ENCODE results near the gene NUDT21.
"Not testable (repeated sequence)": the region's sequence is repeated elsewhere in the genome, so short reads cannot be mapped to it uniquely, and the experiment has no call there.

The NUDT21 gene

DNA sequence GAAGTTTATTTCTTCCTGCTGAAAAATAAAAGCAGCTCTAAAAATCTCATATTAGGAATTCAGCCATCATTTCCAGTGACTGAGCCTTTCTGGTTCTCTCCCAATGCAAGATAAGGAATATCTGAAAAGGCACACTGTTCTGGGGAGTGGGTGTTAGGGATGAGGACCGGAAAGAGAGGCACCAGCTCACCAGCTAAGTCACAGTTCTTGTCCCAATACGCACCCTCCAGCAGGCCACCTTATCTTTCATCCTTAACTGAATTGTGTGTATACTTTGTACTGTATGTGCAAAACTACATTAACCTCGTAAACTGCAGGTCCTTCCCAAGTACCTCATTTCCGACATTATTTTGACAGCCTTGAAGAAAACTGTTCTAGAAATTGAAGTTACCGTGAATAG, 36.8 kb downstream of the NUDT21 start:
- DNase-seq = no peak

DNA sequence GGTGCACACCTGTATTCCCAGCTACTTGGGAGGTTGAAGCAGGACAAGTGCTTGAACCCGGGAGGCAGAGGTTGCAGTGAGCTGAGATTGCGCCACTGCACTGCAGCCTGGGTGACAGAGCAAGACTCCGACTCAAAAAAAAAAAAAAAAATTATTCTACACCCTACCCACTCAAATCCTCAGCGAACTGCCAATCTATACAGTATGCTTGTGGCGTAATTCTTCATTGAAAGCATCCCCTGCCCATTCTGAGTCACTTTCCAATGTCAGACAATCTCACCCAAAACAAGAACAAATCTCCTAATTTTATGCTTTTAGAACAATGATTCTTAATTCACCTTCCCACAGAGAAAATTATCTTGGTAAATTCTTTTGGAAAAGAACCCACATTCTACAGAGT, 37.8 kb downstream of the NUDT21 start:
- no peak for DNase-seq

DNA sequence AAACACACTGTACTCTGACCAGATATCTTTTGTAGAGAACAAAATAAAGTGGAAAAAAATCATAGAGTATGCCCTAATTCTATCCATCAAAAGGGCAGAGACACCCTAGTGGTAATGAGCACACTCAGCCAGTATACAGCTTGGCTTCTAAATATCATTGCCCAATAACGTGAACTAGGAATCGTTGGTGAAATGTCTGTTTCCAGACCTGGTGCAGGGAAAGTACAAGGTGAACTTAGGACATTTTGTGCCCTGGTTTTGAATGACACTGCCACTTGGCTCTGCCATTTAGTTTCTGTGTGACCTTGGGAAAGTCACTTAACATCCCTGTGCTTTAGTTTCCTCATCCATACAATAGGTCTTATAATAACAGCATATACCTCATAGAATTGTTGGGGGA, 39.5 kb downstream of the NUDT21 start:
- no peak for DNase-seq

DNA sequence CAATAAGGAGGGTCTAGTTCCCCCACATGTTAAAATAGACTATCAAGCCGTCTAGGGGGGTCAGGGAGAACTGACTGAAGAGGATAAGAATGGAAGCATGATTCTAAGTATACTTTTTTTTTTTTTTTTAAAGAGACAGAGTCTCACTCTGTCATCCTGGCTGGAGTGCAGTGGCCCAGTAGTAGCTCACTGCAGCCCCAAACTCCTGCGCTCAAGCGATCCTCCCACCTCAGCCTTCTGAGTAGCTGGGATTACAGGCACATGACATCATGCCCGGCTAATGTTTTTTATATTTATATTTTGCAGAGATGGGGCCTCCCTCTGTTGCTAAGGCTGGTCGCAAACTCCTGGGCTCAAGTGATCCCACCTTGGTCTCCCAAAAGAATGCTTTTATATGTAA, 40.0 kb downstream of the NUDT21 start:
- no peak for DNase-seq

DNA sequence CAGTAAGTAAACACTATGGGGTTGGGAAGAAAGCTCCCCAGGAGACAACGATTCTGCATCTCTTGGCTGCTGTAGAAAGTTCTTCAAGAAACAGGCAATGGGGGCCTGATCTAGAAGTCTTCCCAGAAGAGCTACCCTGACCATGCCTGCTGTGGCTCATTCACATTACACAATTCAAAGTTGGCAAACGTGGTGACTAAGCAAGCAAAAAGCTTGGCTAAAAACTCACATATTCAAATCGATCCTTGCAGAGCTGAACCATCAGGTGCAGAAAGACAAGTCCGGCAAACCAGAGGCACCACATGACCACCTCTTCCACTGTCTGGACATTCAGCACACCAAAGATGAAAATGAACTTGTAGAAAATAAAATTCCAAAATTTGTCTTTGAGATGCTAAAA, 41.9 kb downstream of the NUDT21 start:
- no peak for DNase-seq

DNA sequence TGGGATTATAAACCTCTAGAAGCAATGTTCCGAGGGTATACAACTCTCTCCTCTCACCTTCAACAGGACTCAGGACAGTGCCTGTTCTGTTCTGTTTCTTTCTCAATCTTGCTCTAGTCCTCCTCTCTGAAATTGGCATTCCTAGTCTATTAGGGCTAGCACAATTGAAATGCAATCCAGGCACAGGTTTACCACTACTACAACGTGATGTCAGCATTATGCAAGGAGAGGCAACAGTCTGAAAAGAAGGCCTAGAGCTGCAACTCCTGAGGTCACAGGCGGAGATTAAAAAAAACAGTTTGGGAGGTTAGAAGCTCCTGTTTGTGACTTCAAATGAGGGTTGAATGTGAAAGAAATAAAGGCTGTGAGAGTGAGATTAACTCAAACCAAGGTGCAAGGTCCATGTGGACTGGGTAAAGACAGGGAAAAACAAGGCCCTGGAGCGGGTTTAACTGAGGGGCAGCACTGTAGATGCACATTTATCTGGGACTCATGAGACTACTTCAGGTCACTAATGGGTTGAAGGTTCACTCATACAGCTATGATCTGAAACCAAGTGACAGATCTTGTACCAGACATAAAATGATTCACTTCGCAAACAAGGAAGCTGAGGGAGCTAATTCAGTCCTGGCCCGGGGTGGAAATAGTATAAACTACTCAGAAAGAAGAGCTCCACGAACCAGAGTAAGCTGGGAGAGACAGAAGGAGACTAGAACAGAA, 42.6 kb downstream of the NUDT21 start:
- DNase-seq = no peak

DNA sequence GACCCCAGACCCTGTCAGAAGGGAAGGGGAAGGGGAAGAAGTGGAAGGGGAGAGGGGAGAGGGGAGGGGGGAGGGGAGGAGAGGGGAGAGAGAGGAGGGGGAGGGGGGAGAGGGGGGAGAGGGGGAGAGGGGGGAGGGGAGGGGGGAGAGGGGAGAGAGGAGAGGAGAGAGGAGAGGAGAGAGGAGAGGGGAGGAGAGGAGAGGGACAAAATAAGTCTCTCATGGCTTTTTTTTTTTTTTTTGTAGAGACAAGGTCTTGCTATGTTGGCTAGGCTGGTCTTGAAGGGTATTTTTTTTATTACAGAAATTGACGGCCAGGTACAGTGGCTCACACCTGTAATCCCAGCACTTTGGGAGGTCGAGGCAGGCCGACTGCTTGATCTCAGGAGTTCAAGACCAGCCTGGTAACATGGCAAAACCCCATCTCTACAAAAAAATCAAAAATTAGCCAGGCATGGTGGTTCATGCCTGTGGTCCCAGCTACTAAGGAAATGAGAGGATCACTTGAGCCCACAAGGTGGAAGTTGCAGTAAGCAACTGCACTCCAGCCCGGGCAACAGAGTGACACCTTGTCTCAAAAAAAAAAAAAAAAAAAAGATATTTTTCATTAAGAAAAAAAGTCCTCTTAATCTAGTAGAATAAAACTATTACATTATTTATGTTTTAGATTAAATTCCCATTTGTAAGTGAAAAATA, 45.0 kb downstream of the NUDT21 start:
- no peak for DNase-seq

DNA sequence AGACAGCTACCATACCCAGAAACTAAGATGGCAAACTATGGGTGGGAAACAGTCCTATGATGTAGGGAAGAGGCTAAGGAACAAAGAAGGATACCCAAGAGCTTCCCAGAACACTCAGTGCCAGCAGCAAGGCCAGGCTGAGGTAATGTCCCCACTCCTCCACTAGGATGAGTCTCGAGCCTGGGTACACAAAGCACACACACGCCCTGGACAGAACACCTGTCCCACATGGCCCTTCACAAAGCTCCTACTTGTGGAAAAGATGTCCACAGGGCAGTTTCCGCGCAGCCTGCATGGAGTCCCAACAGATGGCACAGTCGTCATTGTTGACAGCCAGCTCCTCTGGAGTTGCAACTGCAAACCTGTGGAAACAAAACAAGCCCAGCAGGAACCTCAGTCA, 49.6 kb downstream of the NUDT21 start:
- DNase-seq = no peak

DNA sequence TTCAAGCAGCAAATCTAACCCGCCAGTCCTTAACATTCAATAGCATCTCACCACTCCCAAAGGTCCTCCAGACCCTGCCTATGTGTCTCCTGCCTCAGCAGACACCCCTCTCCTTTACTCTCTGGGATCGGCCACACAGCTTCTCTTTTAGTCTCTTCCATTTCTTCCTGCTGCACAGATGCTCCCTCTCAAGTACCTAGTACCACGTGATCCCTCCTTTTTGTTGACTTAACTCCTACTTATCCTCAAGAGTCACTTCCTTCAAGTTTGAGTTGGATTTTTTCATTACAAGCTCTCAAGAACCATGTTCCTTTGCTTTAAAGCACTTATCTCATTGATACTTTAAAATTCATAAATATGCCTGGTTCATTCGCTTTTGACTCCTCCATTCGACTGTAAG, 50.7 kb downstream of the NUDT21 start:
- DNase-seq = no peak

DNA sequence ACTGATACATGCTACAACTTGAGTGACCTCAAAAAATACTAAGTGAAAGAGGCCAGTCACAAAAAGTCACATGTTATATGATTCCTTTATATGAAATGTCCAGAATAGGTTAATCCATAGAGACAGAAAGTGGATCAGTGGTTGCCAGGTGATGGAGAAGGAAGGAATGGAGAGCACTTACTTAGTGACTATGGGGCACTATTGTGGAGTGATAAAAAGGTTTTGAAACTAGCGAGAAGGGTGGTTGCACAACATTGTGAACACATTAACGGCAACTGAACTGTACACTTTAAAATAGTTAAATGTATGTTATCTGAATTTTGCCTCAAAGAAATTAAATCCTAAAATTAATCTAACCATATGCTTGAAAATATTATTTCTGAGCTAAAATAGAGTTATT, 51.6 kb downstream of the NUDT21 start:
- no peak for DNase-seq

DNA sequence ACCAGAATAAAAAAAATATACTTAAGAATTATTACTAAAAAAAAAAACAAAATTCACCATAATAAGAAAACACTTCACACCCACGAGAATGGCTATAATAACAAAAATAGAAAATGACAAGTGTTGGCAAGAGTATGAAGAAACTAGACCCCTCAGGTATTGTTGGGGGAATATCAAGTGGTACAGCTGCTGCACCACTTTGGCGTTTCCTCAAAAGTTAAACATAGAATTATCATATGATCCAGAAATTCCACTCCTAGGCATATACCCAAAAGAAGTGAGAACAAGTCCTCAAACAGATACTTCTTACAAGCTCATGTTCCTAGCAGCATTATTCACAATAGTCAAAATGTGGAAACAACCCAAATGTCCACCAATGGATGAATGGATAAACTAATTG, 52.1 kb downstream of the NUDT21 start:
- DNase-seq = no peak

DNA sequence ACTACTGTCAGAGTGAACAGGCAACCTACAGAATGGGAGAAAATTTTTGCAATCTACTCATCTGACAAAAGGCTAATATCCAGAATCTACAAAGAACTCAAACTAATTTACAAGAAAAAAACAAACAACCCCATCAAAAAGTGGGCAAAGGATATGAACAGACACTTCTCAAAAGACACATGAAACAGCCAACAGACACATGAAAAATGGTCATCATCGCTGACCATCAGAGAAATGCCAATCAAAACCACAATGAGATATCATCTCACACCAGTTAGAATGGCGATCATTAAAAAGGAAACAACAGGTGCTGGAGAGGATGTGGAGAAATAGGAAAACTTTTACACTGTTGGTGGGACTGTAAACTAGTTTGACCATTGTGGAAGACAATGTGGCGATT, 54.4 kb downstream of the NUDT21 start:
- not testable (repeated sequence) for DNase-seq

DNA sequence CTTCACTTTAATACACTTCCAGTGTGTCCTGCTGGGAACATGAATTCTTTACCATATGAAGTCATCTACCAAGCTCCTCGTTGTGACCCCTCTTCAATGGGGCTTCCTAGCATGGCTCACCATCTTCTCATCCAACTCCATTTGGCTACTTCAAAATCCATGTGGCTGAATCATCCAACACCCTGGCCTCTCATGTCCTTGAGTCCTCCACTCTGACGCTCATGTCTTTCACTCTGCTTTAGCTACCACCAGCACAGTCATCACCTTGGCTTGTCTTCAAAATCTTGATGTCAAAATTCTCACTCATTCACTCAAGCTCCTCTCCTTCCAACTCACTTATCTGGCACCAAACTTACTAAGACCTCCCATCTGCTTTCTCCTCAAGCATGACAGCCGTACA, 61.6 kb downstream of the NUDT21 start:
- no peak for DNase-seq

DNA sequence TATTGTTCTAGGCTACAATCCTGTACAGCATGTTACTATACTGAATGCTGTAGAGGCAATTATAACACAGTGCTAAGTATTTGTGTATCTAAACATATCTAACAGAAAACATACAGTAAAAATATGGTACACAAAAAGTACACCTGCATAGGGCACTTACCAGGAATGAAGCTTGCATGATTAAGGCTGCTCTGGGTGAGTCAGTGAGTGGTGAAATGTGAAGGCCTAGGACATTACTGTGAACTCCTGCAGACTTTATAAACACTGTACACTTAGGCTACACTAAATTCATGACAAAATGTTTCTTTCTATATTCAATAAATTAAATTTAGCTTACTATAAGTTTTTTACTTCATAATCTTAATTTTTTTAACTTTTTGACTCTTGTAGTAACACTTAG, 62.9 kb downstream of the NUDT21 start:
- no peak for DNase-seq

DNA sequence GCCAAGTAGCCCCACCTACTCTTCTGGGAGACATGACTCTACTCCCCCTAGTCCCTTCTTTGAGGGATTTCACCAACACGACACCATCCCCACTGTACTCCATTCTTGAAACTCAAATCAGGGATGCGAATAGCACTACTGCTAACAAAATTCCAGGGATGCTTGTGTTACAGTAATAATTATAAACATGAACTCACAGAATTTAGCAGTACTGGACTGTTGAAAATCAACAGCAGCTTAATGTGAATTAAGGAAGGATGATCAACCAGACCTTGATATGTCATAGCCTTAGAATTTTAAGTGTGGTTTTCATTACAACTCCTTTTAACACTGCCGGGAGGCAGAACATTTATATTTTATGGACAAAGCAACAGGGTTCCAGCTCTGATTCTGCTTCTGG, 63.7 kb downstream of the NUDT21 start:
- DNase-seq = no peak

DNA sequence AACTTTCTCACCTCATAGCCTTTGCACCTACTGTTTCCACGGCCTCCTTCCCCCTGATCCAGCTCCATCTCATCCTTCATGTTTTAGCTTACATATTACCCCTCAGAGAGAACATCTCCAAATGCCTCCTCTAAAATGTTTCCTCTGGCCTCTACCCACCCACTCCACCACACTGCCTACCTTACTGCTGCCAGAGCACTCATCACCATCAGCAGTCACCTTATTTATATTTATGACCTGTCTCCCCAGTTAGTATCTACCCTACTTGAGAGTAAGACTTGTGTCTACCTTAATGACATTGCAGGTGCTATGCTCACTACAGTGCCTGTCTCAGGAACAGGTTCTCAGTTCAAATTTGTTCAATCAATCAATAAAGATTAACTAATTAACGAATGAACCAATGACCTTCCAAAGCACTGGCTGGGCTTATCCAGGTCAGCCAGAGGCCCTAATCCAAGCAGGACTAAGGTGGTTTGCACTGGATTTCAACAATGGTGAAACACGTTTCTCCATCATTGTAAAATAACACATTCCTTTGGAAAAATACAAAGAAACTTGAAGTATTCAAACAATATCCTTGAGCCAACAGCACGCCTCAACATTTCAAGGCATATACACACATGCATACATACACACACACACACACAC, 66.9 kb downstream of the NUDT21 start:
- no peak for DNase-seq

DNA sequence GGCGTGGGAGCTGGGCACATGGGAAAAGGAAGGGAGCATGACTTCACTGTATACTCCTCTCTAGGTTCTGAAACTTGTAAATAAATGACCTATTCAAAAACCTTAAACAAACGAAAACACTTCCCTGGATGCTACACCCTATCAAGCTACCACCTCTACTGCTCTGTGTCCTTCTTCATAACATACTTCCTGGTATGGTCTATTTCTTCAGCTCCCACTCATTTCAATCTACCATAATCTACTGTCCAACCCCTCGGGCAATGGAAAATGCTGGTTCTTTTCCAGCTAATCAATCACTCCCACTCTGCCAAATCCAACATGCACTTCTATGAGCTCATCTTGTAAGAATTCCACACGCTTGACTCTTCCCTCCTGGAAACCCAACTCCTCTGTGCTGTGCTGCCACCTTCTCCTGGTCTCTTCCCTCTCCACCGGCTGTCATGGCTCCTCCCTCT, 68.2 kb downstream of the NUDT21 start:
- no peak for DNase-seq

DNA sequence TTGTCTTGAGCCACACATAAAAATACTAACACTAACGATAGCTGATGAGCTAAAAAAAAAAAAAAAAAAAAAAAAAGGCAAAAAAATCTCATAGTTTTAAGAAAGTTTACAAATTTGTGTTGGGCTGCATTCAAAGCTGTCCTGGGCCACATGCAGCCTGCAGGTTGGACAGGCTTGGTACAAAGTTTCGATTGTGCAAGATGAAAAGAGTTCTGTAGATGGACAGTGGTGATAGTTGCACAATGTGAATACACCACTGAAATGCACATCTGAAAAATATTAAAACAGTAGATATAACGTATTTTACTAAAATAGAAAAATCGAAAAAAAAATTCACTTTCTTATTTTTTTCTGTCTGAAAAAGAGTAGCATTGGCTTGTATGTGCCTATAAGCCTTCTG, 68.7 kb downstream of the NUDT21 start:
- DNase-seq = no peak

DNA sequence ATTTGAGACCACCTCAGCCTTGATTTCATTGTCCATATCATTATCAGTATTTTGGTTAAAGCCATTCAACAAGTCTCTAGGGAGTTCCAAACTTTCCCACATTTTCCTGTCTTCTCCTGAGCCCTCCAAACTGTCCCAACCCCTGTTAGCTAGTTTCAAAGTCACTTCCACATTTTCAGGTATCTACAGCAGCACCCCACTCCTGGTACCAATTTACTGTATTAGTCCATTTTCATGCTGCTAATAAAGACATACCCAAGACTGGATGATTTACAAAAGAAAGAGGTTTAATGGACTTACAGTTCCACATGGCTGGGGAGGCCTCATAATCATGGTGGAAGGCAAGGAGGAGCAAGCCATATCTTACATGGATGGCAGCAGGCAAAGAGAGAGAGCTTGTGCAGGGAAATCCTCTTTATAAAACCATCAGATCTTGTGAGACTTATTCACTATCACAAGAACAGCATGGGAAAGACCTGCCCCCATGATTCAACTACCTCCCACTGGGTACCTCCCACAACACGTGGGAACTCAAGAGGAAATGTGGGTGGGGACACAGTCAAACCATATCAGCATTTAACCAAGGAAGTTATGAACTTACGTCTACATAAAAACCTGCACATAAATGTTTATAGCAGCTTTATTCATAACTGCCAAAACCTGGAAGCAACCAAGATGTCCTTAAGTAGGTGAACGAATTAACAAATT, 70.2 kb downstream of the NUDT21 start:
- DNase-seq = not testable (repeated sequence)
